GM18511 (cell line): ENCODE data around the gene GIT2.
"Not testable (repeated sequence)": the region's sequence is repeated elsewhere in the genome, so short reads cannot be mapped to it uniquely, and the experiment has no call there.

Experiments used
- ATAC-seq: cut with Tn5 transposase; IDR thresholded peaks from one replicate; pipeline ENCODE4 v1.9.1; 2021; ENCODE audit warnings: mild to moderate bottlenecking, moderate library complexity; ENCODE audit not compliant: unreplicated experiment

GIT2 gene

GRCh38 chr12:109925185-109925840 lies 70.9 kb downstream of the GIT2 start:
- no peak for ATAC-seq

GRCh38 chr12:109923481-109924245 lies 72.5 kb downstream of the GIT2 start:
- no peak for ATAC-seq

GRCh38 chr12:109923038-109923437 lies 73.1 kb downstream of the GIT2 start:
- ATAC-seq, result no peak

- no peak for ATAC-seq
Observed at GRCh38 chr12:109921982-109922381, 74.2 kb downstream of the GIT2 start.

- ATAC-seq, result no peak
Observed at GRCh38 chr12:109920261-109920780, 75.8 kb downstream of the GIT2 start.

GRCh38 chr12:109919456-109919855 lies 76.7 kb downstream of the GIT2 start:
- no peak for ATAC-seq

- no peak for ATAC-seq
Observed at GRCh38 chr12:109916045-109916444, 80.1 kb downstream of the GIT2 start.

- no peak for ATAC-seq
Observed at GRCh38 chr12:109915171-109916040, 80.8 kb downstream of the GIT2 start.

- ATAC-seq, result no peak
Observed at GRCh38 chr12:109914461-109914860, 81.7 kb downstream of the GIT2 start.

- no peak for ATAC-seq
Observed at GRCh38 chr12:109912855-109913321, 83.3 kb downstream of the GIT2 start.

GRCh38 chr12:109910969-109911348 lies 85.2 kb downstream of the GIT2 start:
- no peak for ATAC-seq

GRCh38 chr12:109910254-109910968 lies 85.8 kb downstream of the GIT2 start:
- ATAC-seq, result no peak

- no peak for ATAC-seq
Observed at GRCh38 chr12:109905301-109905700, 90.9 kb downstream of the GIT2 start.

- ATAC-seq, result no peak
Observed at GRCh38 chr12:109902891-109903418, 93.2 kb downstream of the GIT2 start.

- ATAC-seq, result peak; percentile 30
Observed at GRCh38 chr12:109900752-109901580, 95.2 kb downstream of the GIT2 start.

- ATAC-seq, result peak; percentile 87
Observed at GRCh38 chr12:109899783-109900751, 96.1 kb downstream of the GIT2 start, which contains the start of gene TCHP. Gene TCHP, plus strand, starts transcription at chr12:109900274. Its CDS starts 2,753 bp downstream, at chr12:109903027.

- not testable (repeated sequence) for ATAC-seq
Observed at GRCh38 chr12:109899345-109899744, 96.8 kb downstream of the GIT2 start.

GRCh38 chr12:109897029-109897428 lies 99.1 kb downstream of the GIT2 start:
- ATAC-seq, result no peak
